Hematopoietic multipotent progenitor cell treated with erythropoietin and hydrocortisone succinate and interleukin-3 and kit ligand, for 6 days (in vitro differentiated cells): ENCODE measurements around the gene OAT.
A peak's percentile ranks its signal among the peaks of the same experiment; 100 is the strongest.
"Not testable (repeated sequence)": the region's sequence is repeated elsewhere in the genome, so short reads cannot be mapped to it uniquely, and the experiment has no call there.

Experiments used
- DNase-seq: peaks from one replicate; pipeline ENCODE4 v3.0.0-alpha.2; 2015

The OAT gene

GRCh38 chr10:124446830-124447750 is 28.4 kb upstream of the OAT start:
- DNase-seq: no peak

GRCh38 chr10:124441694-124442093 is 23.0 kb upstream of the OAT start:
- DNase-seq: not testable (repeated sequence)

GRCh38 chr10:124436191-124436638 is 17.5 kb upstream of the OAT start:
- DNase-seq: no peak

- DNase-seq: not testable (repeated sequence)
Observed at GRCh38 chr10:124435683-124436082, 17.0 kb upstream of the OAT start.

GRCh38 chr10:124433461-124433860 is 14.7 kb upstream of the OAT start:
- no peak for DNase-seq

GRCh38 chr10:124430077-124430476 is 11.4 kb upstream of the OAT start:
- DNase-seq: no peak

- no peak for DNase-seq
Observed at GRCh38 chr10:124429576-124429975, 10.9 kb upstream of the OAT start.

GRCh38 chr10:124428207-124428777 is 9.6 kb upstream of the OAT start:
- no peak for DNase-seq

GRCh38 chr10:124425227-124425962 is 6.7 kb upstream of the OAT start:
- no peak for DNase-seq

GRCh38 chr10:124423813-124424212 is 5.1 kb upstream of the OAT start:
- peak; percentile 92 for DNase-seq

GRCh38 chr10:124422742-124423141 is 4.0 kb upstream of the OAT start:
- no peak for DNase-seq

- DNase-seq: peak; percentile 96
Observed at GRCh38 chr10:124420254-124420653, 1.5 kb upstream of the OAT start.

GRCh38 chr10:124419635-124420034 is 912 bp upstream of the OAT start:
- no peak for DNase-seq

GRCh38 chr10:124417895-124418725 is 613 bp downstream of the OAT start:
- DNase-seq: peak; percentile 62

- no peak for DNase-seq
Observed at GRCh38 chr10:124416733-124417132, 2.0 kb downstream of the OAT start.

GRCh38 chr10:124415210-124415609 is 3.5 kb downstream of the OAT start:
- DNase-seq: no peak

- DNase-seq: no peak
Observed at GRCh38 chr10:124414076-124414475, 4.6 kb downstream of the OAT start.

- no peak for DNase-seq
Observed at GRCh38 chr10:124409696-124410095, 9.0 kb downstream of the OAT start.

GRCh38 chr10:124408357-124408756 is 10.4 kb downstream of the OAT start:
- DNase-seq: no peak

GRCh38 chr10:124407456-124407855 is 11.3 kb downstream of the OAT start:
- DNase-seq: no peak

- peak; percentile 97 for DNase-seq
Observed at GRCh38 chr10:124403548-124403947, 15.2 kb downstream of the OAT start.

GRCh38 chr10:124402273-124402672 is 16.4 kb downstream of the OAT start:
- DNase-seq: no peak

GRCh38 chr10:124401633-124402032 is 17.1 kb downstream of the OAT start:
- DNase-seq: no peak
